Activated naive CD4-positive, alpha-beta T cell treated with anti-CD3 and anti-CD28 coated beads, Interleukin-2, amount 10 ng/mL, durations not matched to agents 7 days and 5 days (primary cell): ENCODE measurements around the gene CAB39.

ENCODE experiments used
- CTCF ChIA-PET: fragments of 350-600 bp; sonication (Branson Sonifier 250); formaldehyde crosslinking; loops from one replicate; lab custom pipeline; 2021; ENCODE audit warnings: antibody characterized with exemption; lab: Charles Lee
- DNase-seq: peaks from one replicate; pipeline ENCODE4 v3.0.0-alpha.2; 2020
- H3K27ac Mint-ChIP-seq: one replicate; pipeline ENCODE4 v1.8.0; 2021; ENCODE audit warnings: mild to moderate bottlenecking, moderate library complexity, mixed read lengths
- H3K27me3 Mint-ChIP-seq: one replicate; pipeline ENCODE4 v1.8.0; 2021; ENCODE audit warnings: mild to moderate bottlenecking, mixed read lengths
- H3K36me3 Mint-ChIP-seq: one replicate; pipeline ENCODE4 v1.8.0; 2021; ENCODE audit warnings: mixed read lengths
- H3K4me1 Mint-ChIP-seq: one replicate; pipeline ENCODE4 v1.8.0; 2021; ENCODE audit warnings: mixed read lengths
- H3K4me3 Mint-ChIP-seq: one replicate; pipeline ENCODE4 v1.8.0; 2021; ENCODE audit warnings: mild to moderate bottlenecking, moderate library complexity, mixed read lengths
- H3K9me3 Mint-ChIP-seq: one replicate; pipeline ENCODE4 v1.8.0; 2021; ENCODE audit warnings: mixed read lengths

CAB39 gene

DNA sequence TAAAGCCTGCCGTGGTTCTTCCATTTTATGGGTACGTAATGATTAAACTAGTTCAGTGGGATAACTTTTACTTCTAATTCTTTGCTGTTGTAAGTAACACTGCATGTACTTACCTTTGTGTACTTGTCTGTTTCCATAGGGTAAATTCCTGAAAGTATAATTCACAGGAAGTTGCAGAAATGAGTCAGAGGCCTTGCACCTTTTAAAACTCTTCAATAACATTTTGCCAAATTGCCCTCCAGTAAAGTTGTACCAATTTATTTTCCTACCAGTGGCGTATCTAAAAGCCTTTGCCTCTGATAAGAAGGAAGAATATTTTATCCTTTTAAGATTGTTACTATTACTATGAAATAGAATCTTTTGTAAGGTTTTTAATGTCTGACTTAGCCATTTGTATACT, 65.1 kb downstream of the CAB39 start:
- Mint-ChIP-seq H3K27ac (peak overlapping the region; percentile 62), H3K4me1 (peaks cover 86% of the 10 kb centered on the region), H3K36me3 (peaks cover 82% of the 10 kb centered on the region), H3K4me3 (no peak overlapping the region), H3K27me3 (no peaks in the 10 kb centered on the region), H3K9me3 (peaks cover 12% of the 10 kb centered on the region)
- DNase-seq: no peak
- CTCF ChIA-PET: no interaction called here

DNA sequence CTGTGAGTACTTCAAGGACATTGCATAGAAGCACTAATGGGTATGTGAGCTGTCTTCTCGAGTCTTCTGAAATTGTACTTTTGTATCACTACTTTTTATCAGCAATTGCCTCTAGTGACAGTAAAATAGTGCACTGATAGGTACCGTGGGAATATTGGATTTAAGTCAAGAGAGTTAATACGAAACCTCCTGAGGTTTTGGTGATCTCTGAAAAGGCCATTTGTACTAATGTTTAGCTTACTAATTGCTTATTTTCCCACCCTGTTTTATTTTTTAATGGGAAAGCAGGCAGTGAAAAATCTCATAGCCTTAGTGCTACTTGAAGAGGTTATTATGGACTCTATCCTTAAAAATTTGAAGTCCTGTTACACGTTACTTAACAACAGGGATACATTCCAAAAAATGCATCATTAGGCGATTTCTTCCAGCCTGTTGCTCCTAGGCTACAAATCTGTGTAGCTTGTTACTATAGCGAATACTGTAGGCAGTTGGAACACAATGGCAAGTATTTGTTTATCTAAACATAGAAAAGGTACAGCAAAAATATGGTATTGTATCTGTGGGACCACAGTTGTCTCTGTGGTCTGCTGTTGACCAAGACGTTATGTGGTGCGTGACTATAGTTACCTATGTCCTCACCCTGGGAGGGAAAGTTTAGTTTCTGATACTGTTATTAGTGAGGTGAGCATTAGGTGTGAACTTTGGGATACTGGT, 65.9 kb downstream of the CAB39 start:
- H3K36me3 Mint-ChIP-seq: peaks cover 81% of the 10 kb centered on the region

DNA sequence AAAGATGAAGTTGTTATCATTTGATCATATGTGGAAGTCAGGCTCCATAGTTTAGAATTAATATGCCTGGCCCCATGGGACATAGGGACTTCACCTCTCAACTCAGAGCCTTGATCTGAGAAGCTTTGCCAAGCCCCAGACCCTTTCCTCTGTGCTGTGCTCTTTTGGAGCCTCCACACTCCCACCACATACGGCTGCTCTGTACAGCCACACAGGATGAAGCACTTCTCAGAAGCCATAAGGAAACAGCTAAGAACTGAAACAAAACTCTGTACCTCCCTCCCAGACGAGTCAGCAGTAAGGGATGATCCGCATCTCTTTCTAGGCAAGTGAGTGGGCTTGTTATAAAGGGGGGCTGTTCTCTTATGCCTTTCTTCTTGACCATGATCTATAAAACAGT, 66.5 kb downstream of the CAB39 start:
- no peaks in the 10 kb centered on the region for H3K27me3 Mint-ChIP-seq
- peaks cover 82% of the 10 kb centered on the region for H3K4me1 Mint-ChIP-seq
- H3K9me3 Mint-ChIP-seq: peaks cover 16% of the 10 kb centered on the region
- peak overlapping the region; percentile 71 for H3K27ac Mint-ChIP-seq
- H3K4me3 Mint-ChIP-seq: peak overlapping the region; percentile 32
- H3K36me3 Mint-ChIP-seq: peaks cover 81% of the 10 kb centered on the region
- CTCF ChIA-PET: interaction anchor here (0.9 to 2.6 kb wide), 3 partner anchors 17 to 56 kb away, joined by 4 to 11 read pairs (median 5); no protein-coding TSS in a partner anchor
- DNase-seq: peak; percentile 50

More for the DNA sequence above, 65.9 kb downstream of the CAB39 start:
- no peak overlapping the region for H3K4me3 Mint-ChIP-seq
- DNase-seq: no peak
- H3K27me3 Mint-ChIP-seq: no peaks in the 10 kb centered on the region
- CTCF ChIA-PET: interaction anchor here (0.6 to 2.6 kb wide), 2 partner anchors 9 to 20 kb away, joined by 3 to 11 read pairs; no protein-coding TSS in a partner anchor
- H3K9me3 Mint-ChIP-seq: peaks cover 12% of the 10 kb centered on the region
- peak overlapping the region; percentile 51 for H3K27ac Mint-ChIP-seq
- peaks cover 83% of the 10 kb centered on the region for H3K4me1 Mint-ChIP-seq

DNA sequence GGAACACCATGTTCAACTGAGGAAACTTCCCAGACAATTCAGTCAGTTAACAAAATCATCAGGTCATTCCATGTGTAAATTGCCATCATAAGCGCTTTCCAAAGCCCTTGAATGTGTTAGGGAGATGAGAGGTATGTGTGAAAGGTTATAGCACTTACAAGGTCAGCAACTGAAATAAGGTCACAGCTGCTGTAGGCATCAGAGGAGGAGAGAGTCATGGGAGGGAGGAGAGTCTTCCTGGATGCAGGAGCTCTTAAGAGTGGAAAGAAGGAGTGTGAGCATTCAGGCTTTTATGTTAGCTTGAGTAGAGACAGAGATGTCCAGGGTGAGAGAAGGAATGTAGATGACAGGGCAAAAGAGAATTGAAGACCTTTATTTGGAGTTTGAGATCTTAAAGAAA, 67.0 kb downstream of the CAB39 start:
- Mint-ChIP-seq H3K9me3 (peaks cover 21% of the 10 kb centered on the region), H3K36me3 (peaks cover 83% of the 10 kb centered on the region), H3K27me3 (no peaks in the 10 kb centered on the region), H3K27ac (peak overlapping the region; percentile 71), H3K4me3 (peak overlapping the region; percentile 1), H3K4me1 (peaks cover 83% of the 10 kb centered on the region)
- CTCF ChIA-PET: interaction anchor here (0.9 to 2.6 kb wide), 3 partner anchors 17 to 57 kb away, joined by 4 to 11 read pairs (median 5); no protein-coding TSS in a partner anchor
- no peak for DNase-seq

DNA sequence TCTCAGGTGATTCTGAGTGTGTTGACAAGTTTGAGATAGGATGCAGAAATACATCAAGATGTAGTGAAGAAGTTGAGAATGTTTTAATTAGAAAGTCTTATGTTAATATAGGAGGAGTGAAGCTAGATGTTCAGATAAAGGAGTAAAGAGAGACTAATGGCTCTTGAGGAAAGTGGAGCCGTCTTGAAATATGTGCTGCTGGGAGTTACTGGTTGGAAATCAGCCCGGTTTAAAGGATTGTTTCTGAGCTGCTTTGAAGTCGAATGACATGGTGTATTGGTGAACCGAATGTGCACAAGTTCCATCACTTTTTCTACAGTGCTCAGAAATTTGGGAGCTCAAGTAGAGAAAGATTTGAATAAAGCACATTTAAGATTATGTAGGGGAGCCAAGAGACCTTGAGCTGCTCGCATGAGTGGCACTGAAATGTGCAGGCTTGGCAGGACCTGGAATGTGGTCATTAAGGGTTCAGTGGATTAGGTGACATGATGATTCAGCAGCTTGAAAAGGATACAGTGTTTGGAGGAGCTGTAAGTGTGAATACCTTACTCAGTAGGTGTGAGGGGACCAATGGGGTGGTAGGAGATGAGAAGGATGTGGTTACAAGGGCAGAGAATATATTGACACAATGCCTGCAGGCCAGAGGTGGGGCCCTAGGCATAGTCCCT, 68.6 kb downstream of the CAB39 start:
- CTCF ChIA-PET: interaction anchor here (0.8 to 2.0 kb wide), 7 partner anchors 10 to 36 kb away, joined by 3 to 17 read pairs (median 3); no protein-coding TSS in a partner anchor
- H3K9me3 Mint-ChIP-seq: peaks cover 26% of the 10 kb centered on the region
- peak; percentile 63 for DNase-seq
- H3K4me1 Mint-ChIP-seq: peaks cover 80% of the 10 kb centered on the region
- peak overlapping the region; percentile 71 for H3K27ac Mint-ChIP-seq
- peaks cover 82% of the 10 kb centered on the region for H3K36me3 Mint-ChIP-seq
- no peaks in the 10 kb centered on the region for H3K27me3 Mint-ChIP-seq
- H3K4me3 Mint-ChIP-seq: no peak overlapping the region

DNA sequence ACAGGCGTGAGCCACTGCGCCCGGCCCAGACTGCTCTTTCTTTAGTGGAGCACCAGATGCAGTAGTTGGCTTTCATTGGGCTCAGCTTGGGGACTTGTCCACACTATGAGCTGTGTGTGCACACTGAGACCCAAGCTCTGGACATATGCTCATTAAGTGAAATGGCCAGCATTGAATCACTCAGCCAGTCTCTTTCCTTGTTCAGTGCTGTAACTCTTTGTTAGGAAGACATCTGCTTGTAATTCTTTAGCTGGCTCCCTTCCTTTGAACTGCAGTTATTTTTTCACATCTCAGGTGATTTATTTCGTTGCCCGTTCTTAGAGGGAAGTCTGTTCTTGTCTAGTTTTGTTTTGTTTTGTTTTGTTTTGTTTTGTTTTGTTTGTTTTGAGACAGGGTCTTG, 70.5 kb downstream of the CAB39 start:
- peaks cover 67% of the 10 kb centered on the region for H3K4me1 Mint-ChIP-seq
- DNase-seq: no peak
- CTCF ChIA-PET: no interaction called here

DNA sequence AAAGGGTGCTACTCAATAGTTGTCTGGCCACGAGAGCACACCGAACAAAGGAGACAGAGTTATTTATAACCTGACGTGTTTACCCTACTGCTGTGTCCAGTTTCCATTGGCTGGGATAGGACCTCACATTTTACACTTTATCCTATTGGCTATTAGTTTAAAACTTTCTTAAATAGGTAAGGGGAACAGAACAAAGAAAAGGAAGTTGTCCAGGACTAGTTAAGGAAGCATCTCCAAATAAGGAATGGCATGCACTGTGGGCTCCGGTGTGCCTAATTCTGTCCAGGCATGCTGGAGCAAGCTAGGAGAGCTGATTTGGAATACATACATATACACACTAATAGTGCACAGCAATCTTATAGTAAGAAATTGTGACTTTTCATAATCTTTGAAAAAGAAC, 72.2 kb downstream of the CAB39 start:
- peaks cover 89% of the 10 kb centered on the region for H3K36me3 Mint-ChIP-seq
- H3K4me1 Mint-ChIP-seq: peaks cover 58% of the 10 kb centered on the region
- no peak for DNase-seq
- peak overlapping the region; percentile 76 for H3K27ac Mint-ChIP-seq
- peaks cover 44% of the 10 kb centered on the region for H3K9me3 Mint-ChIP-seq
- H3K4me3 Mint-ChIP-seq: no peak overlapping the region
- no peaks in the 10 kb centered on the region for H3K27me3 Mint-ChIP-seq
- CTCF ChIA-PET: no interaction called here

More for the DNA sequence above, 70.5 kb downstream of the CAB39 start:
- H3K27ac Mint-ChIP-seq: no peak overlapping the region
- H3K4me3 Mint-ChIP-seq: no peak overlapping the region
- no peaks in the 10 kb centered on the region for H3K27me3 Mint-ChIP-seq
- peaks cover 36% of the 10 kb centered on the region for H3K9me3 Mint-ChIP-seq
- peaks cover 84% of the 10 kb centered on the region for H3K36me3 Mint-ChIP-seq

DNA sequence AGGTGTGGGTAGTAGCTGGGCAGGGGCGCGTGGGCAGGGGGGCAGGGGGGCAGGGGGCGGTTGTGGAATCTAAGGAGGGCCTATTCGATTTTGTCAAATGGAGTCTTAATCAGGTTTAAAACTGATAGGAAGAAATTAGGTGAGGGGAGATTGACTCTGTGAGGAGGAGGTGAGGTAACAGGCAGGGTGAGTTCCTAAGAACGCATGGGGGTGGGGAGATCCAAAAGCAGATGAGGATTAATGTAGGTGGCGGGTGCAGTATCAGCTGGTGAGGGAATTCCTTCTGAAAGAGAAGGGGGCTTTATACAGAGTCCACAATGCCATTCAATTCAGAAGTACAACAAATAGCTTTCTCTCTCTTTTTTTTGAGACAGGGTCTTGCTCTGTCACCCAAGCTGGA, 72.7 kb downstream of the CAB39 start:
- peaks cover 54% of the 10 kb centered on the region for H3K4me1 Mint-ChIP-seq
- no peak for DNase-seq
- no peak overlapping the region for H3K27ac Mint-ChIP-seq
- H3K36me3 Mint-ChIP-seq: peaks cover 89% of the 10 kb centered on the region
- peaks cover 46% of the 10 kb centered on the region for H3K9me3 Mint-ChIP-seq
- H3K27me3 Mint-ChIP-seq: no peaks in the 10 kb centered on the region
- no peak overlapping the region for H3K4me3 Mint-ChIP-seq
- CTCF ChIA-PET: no interaction called here

DNA sequence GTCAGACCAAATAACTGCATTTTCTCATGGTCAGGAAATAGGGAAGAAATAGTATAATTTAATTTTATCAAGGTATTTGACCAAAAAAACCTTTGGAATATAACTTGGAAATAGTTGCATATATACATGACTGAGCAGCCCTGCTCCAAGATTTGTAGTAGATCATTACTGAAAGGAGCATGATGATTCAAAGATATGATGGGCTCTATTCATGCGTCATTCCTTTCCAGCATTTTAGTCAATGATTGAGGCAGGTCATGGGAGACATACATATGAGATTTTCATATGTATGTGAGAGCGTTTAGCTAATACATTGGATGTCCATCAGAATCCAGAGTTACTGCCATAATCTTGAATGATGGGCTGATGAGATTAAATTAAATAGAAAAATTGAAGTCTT, 74.5 kb downstream of the CAB39 start:
- Mint-ChIP-seq H3K4me3 (no peak overlapping the region), H3K27ac (no peak overlapping the region), H3K36me3 (peaks cover 89% of the 10 kb centered on the region), H3K27me3 (no peaks in the 10 kb centered on the region), H3K4me1 (peaks cover 47% of the 10 kb centered on the region), H3K9me3 (peaks cover 51% of the 10 kb centered on the region)
- DNase-seq: no peak
- CTCF ChIA-PET: interaction anchor here (0.8 to 1.5 kb wide), 2 partner anchors 9 kb away, joined by 3 read pairs; no protein-coding TSS in a partner anchor

DNA sequence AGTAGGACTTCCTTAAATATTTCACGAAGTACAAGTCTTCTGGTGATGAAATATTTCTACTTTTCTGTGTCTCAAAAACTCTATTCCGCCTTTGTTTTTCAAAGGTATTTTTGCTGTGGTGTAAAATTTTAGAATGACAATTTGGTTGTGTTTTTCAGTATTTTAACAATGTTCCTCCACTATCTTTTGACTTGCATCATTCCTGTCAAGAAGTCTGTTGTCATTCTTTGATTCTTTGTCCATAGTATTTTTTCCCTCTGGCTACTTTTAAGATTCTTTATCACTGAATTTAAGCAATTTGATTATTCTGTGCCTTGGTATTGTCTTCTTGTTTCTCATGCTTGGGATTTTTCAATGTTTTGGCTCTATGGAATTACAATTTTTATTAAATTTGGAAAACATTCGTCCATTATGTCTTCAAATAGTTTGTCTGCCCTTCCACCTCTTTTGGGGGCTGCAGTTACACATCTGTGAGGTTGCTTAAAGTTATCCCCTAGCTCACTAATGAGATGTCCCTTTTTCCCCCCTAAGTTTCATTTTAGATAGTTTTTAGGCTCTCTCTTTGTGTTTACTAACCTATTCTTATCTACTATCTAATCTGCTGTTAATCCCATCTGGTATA, 76.0 kb downstream of the CAB39 start:
- CTCF ChIA-PET: interaction anchor here (1.5 kb wide), 1 partner anchor 8 kb away, joined by 3 read pairs; no protein-coding TSS in a partner anchor
- no peak overlapping the region for H3K27ac Mint-ChIP-seq

DNA sequence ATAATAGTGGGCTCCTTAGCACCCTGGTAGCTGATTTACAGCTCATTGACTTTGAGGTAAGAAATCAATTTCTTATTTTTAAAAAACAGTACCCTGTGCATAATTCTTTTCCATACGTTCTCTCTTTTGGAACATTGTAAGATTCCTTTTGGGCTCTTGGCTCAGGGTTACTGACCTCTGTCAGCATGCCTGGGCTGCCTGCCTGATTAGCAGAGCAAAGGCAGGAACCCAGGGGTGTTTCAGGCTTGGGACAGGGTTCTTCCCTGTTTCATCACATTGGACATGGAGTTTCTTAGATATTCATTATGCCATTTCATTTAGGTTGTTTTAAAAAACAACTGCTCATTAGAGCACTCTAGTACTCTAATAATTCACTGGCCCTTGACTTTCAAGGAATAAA, 78.3 kb downstream of the CAB39 start:
- no peak for DNase-seq
- peaks cover 88% of the 10 kb centered on the region for H3K36me3 Mint-ChIP-seq
- H3K4me1 Mint-ChIP-seq: peaks cover 49% of the 10 kb centered on the region

More for the DNA sequence above, 76.0 kb downstream of the CAB39 start:
- Mint-ChIP-seq H3K4me1 (peaks cover 56% of the 10 kb centered on the region), H3K27me3 (no peaks in the 10 kb centered on the region), H3K9me3 (peaks cover 60% of the 10 kb centered on the region), H3K36me3 (peaks cover 91% of the 10 kb centered on the region), H3K4me3 (no peak overlapping the region)
- no peak for DNase-seq

DNA sequence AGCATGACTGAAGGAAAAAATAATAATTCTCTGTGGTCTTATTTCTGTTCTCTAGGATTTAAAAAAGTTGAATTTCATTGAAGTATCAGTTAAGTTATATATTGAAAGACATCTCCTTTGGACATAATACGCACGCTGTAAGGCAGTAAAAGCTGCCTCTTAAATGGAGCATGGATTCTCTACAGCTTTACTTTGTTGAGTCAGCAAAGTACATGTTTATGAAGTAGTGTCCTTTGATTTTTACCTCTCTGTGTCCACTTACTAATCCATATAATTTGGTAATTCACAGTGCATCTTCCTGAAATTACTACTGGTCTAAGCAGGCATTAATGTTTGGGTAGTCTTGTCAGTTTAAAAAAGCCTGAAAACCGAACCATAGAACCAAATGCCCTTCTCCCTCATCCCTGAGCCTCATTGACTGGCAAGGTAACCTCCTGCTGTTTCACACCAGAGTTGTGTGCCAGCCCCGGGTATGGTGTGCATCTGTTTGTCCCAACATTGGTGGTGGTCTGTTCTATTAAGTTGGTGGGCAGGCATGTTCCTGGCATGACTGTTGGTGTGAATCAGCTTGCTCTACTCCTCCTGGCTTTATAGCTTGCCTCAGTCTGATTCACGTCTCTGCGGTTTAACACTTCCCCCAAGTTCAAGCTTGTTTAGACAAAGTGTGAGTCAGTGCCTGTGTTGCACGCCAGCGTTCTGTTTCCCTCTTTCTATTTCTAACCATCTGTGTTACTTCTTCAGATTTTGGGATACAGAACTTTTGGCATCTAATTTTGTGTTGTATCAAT, 81.1 kb downstream of the CAB39 start:
- Mint-ChIP-seq H3K4me1 (peaks cover 45% of the 10 kb centered on the region), H3K36me3 (peaks cover 70% of the 10 kb centered on the region), H3K27ac (peak overlapping the region; percentile 94), H3K4me3 (peak overlapping the region; percentile 63), H3K27me3 (no peaks in the 10 kb centered on the region), H3K9me3 (peaks cover 34% of the 10 kb centered on the region)
- peak; percentile 71 for DNase-seq
- CTCF ChIA-PET: interaction anchor here (0.8 to 1.7 kb wide), 3 partner anchors 12 to 786 kb away, joined by 3 to 13 read pairs (median 3); no protein-coding TSS in a partner anchor

More for the DNA sequence above, 78.3 kb downstream of the CAB39 start:
- H3K9me3 Mint-ChIP-seq: peaks cover 50% of the 10 kb centered on the region
- H3K27ac Mint-ChIP-seq: no peak overlapping the region
- H3K27me3 Mint-ChIP-seq: no peaks in the 10 kb centered on the region
- H3K4me3 Mint-ChIP-seq: no peak overlapping the region
- CTCF ChIA-PET: interaction anchor here (1.4 to 2.0 kb wide), 2 partner anchors 8 to 10 kb away, joined by 3 to 8 read pairs; no protein-coding TSS in a partner anchor

DNA sequence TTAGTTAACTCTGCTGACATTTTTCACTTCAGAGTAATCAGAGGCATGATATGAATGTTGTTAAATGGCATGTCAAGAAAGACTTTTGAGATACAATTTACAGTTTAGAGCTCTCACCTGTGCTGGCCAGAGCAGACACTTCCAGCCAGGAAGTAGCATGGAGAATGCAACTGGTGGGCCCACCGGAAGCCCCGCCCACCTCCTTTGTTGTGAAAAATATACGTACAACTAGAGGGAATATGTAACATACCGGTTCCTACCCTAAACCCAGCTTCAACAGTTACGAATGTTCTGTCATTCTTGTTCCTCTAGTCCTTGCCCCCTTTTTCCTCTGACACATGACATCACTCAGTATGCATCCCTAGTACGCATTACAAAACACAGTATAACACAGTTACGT, 81.9 kb downstream of the CAB39 start:
- Mint-ChIP-seq H3K9me3 (peaks cover 28% of the 10 kb centered on the region), H3K27me3 (no peaks in the 10 kb centered on the region), H3K4me1 (peaks cover 39% of the 10 kb centered on the region), H3K27ac (peak overlapping the region; percentile 94), H3K36me3 (peaks cover 67% of the 10 kb centered on the region), H3K4me3 (peak overlapping the region; percentile 63)
- CTCF ChIA-PET: interaction anchor here (0.8 to 1.7 kb wide), 4 partner anchors 13 to 786 kb away, joined by 3 to 13 read pairs (median 3); no protein-coding TSS in a partner anchor
- DNase-seq: peak; percentile 51
